H1 (cell line): ENCODE results near the gene CNN3.

Experiments used
- BACH1 ChIP-seq: IDR thresholded peaks from 2 replicates; pipeline ENCODE4 v1.6.1; 2012; ENCODE audit warnings: low read length, improper control_type of control experiment
- JUN ChIP-seq: IDR thresholded peaks from 2 replicates; pipeline ENCODE4 v1.6.1; 2011; ENCODE audit warnings: low read depth, mild to moderate bottlenecking, improper control_type of control experiment, low read length
- MAFK ChIP-seq: IDR thresholded peaks from 2 replicates; pipeline ENCODE4 v1.6.1; 2012; ENCODE audit warnings: low read depth, mild to moderate bottlenecking, improper control_type of control experiment, low read length
- POLR2AphosphoS5 ChIP-seq: IDR thresholded peaks from 2 replicates; pipeline ENCODE4 v1.6.1; 2011; ENCODE audit warnings: low read depth, low read length
- RAD21 ChIP-seq, 2 experiments: IDR thresholded peaks in 1 of 2; conservative IDR thresholded peaks in 1 of 2; 2 replicates each; pipeline ENCODE4 v1.6.1; 2011; ENCODE audit warnings: low read depth in 2 of 2, low read length in 2 of 2, improper control_type of control experiment in 1 of 2, inconsistent platforms in 1 of 2, mild to moderate bottlenecking in 1 of 2, moderate library complexity in 1 of 2

DNA sequence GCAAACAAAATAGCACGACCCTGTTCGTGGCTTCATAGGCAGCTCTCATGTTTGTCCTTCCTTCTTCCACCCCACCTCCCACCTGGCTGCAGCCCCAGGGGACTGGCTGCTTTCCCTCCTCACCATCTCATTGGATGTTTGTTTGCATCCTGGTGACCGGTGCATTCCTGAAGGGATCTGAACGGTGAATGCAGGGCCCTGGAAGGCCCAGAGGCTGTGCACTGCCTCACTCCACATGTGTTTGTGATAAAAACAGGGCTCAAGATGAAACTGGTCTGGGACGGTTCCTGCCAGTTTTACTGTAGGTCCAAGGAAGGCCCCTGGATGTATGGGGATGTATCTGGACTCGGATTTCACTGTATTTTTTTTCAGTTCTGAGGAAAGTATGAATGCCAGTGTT is 42.8 kb downstream of the CNN3 start:
- TF ChIP-seq RAD21 (IDR thresholded peaks at IDR 0.05 in 1 of 2, conservative IDR thresholded peaks at IDR 0.05 in 1 of 2; ENCODE audit: low read depth in 2 of 2, low read length in 2 of 2) (no peak), POLR2AphosphoS5 (no peak), MAFK (no peak), JUN (no peak), BACH1 (no peak)
